ENCODE measurements around the gene ACOT7.

DNA sequence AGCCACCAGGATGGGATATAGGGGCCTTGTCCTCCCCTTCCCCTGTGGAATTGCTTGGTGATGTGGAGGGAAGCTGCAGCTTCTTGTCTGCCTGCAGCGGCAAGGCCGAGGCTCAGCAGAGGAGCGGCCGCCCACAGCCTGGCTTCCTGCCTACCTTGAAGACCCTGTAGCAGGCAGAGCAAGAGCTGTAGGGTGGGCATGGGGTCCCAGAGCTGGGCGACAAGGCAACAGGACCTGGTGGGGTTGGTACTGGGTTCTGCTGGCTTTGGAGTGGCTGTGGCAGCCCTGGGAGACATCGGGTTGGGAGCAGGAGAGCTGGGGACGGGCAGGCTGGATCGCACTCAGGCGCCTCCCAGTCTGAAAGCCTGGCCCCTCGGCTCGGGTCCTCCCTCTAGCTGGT, 126.9 kb downstream of the ACOT7 start:
- TF ChIP-seq POLR2A (IDR thresholded peaks at IDR 0.05; ENCODE audit: low read depth) (no peak), EP300 (IDR thresholded peaks at IDR 0.05) (no peak)

Measured in esophagus muscularis mucosa (tissue), 2 donors.